ENCODE results near the gene TINAGL1.
A peak's percentile ranks its signal among the peaks of the same experiment; 100 is the strongest.

Gene TINAGL1

GRCh38 chr1:31539329-31539728, 37.0 kb upstream of the TINAGL1 start:
- Histone ChIP-seq H3K9me3 (ENCODE audit: severe bottlenecking) (peaks cover 4% of the 10 kb centered on the region), H3K36me3 (no peaks in the 10 kb centered on the region), H3K27ac (no peak overlapping the region), H3K4me3 (ENCODE audit: low read depth, low read length) (no peak overlapping the region), H3K27me3 (ENCODE audit: insufficient read depth, low read depth, severe bottlenecking) (no peaks in the 10 kb centered on the region)
- TF ChIP-seq, protein P1, sequence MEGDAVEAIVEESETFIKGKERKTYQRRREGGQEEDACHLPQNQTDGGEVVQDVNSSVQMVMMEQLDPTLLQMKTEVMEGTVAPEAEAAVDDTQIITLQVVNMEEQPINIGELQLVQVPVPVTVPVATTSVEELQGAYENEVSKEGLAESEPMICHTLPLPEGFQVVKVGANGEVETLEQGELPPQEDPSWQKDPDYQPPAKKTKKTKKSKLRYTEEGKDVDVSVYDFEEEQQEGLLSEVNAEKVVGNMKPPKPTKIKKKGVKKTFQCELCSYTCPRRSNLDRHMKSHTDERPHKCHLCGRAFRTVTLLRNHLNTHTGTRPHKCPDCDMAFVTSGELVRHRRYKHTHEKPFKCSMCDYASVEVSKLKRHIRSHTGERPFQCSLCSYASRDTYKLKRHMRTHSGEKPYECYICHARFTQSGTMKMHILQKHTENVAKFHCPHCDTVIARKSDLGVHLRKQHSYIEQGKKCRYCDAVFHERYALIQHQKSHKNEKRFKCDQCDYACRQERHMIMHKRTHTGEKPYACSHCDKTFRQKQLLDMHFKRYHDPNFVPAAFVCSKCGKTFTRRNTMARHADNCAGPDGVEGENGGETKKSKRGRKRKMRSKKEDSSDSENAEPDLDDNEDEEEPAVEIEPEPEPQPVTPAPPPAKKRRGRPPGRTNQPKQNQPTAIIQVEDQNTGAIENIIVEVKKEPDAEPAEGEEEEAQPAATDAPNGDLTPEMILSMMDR (IDR thresholded peaks at IDR 0.05; ENCODE audit: low read depth, low read length) = no peak
- no peak for DNase-seq

GRCh38 chr1:31541194-31541593, 35.1 kb upstream of the TINAGL1 start:
- Histone ChIP-seq H3K36me3 (no peaks in the 10 kb centered on the region), H3K27ac (no peak overlapping the region)
- TF ChIP-seq, protein P1 (IDR thresholded peaks at IDR 0.05; ENCODE audit: low read depth, low read length) = no peak

DNA sequence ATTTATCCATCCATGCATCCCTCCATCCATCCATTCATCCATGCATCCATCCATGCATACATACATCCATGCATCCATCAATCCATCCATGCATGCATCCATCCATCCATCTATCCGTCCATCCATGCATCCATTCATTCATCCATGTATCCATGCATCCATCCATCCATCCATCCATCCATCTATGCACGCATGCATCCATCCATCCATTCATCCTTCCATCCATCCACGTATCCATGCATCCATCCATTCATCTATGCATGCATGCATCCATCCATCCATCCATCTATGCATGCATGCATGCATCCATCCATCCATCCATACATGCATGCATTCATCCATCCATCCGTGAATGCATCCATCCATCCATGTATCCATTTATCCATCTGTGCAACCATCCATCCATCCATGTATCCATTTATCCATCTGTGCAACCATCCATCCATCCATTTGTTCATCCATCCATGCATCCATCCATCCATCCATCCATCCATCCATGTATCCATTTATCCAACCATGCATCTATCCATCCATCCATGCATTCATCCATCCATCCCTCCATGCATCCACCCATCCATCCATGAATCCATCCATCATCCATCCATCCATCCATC, 30.3 kb upstream of the TINAGL1 start:
- no peak overlapping the region for H3K4me3 ChIP-seq (ENCODE audit: low read depth, low read length)
- H3K27me3 ChIP-seq (ENCODE audit: insufficient read depth, low read depth, severe bottlenecking) = no peaks in the 10 kb centered on the region
- no peaks in the 10 kb centered on the region for H3K36me3 ChIP-seq
- no peak overlapping the region for H3K27ac ChIP-seq
- peaks cover 4% of the 10 kb centered on the region for H3K9me3 ChIP-seq (ENCODE audit: severe bottlenecking)
- TF ChIP-seq, protein P1 (IDR thresholded peaks at IDR 0.05; ENCODE audit: low read depth, low read length) = no peak
- no peak for DNase-seq

More at GRCh38 chr1:31541194-31541593, 35.1 kb upstream of the TINAGL1 start:
- no peaks in the 10 kb centered on the region for H3K27me3 ChIP-seq (ENCODE audit: insufficient read depth, low read depth, severe bottlenecking)
- DNase-seq = no peak
- H3K4me3 ChIP-seq (ENCODE audit: low read depth, low read length) = no peak overlapping the region
- peaks cover 4% of the 10 kb centered on the region for H3K9me3 ChIP-seq (ENCODE audit: severe bottlenecking)

GRCh38 chr1:31548534-31548906, 27.8 kb upstream of the TINAGL1 start:
- no peaks in the 10 kb centered on the region for H3K27me3 ChIP-seq (ENCODE audit: insufficient read depth, low read depth, severe bottlenecking)
- no peak overlapping the region for H3K27ac ChIP-seq
- H3K9me3 ChIP-seq (ENCODE audit: severe bottlenecking) = no peaks in the 10 kb centered on the region
- TF ChIP-seq, protein P1 (IDR thresholded peaks at IDR 0.05; ENCODE audit: low read depth, low read length) = no peak
- H3K4me3 ChIP-seq (ENCODE audit: low read depth, low read length) = no peak overlapping the region
- DNase-seq = no peak
- H3K36me3 ChIP-seq = no peaks in the 10 kb centered on the region

- Histone ChIP-seq H3K4me3 (ENCODE audit: low read depth, low read length) (peak overlapping the region; percentile 28), H3K27me3 (ENCODE audit: insufficient read depth, low read depth, severe bottlenecking) (no peaks in the 10 kb centered on the region), H3K9me3 (ENCODE audit: severe bottlenecking) (no peaks in the 10 kb centered on the region), H3K36me3 (no peaks in the 10 kb centered on the region), H3K27ac (peak overlapping the region; percentile 38)
- TF ChIP-seq, protein P1 (IDR thresholded peaks at IDR 0.05; ENCODE audit: low read depth, low read length) = peak; percentile 90
- DNase-seq = peak; percentile 85
These were observed 27.2 kb upstream of the TINAGL1 start for GRCh38 chr1:31548907-31549808.
